HG03196 (cell line): Measurements from ENCODE around the gene DLGAP4.
"Not testable (repeated sequence)": the region's sequence is repeated elsewhere in the genome, so short reads cannot be mapped to it uniquely, and the experiment has no call there.

Experiments used
- ATAC-seq: cut with Tn5 transposase; IDR thresholded peaks from one replicate; pipeline ENCODE4 v1.9.1; 2021; ENCODE audit not compliant: unreplicated experiment

DLGAP4 gene

DNA sequence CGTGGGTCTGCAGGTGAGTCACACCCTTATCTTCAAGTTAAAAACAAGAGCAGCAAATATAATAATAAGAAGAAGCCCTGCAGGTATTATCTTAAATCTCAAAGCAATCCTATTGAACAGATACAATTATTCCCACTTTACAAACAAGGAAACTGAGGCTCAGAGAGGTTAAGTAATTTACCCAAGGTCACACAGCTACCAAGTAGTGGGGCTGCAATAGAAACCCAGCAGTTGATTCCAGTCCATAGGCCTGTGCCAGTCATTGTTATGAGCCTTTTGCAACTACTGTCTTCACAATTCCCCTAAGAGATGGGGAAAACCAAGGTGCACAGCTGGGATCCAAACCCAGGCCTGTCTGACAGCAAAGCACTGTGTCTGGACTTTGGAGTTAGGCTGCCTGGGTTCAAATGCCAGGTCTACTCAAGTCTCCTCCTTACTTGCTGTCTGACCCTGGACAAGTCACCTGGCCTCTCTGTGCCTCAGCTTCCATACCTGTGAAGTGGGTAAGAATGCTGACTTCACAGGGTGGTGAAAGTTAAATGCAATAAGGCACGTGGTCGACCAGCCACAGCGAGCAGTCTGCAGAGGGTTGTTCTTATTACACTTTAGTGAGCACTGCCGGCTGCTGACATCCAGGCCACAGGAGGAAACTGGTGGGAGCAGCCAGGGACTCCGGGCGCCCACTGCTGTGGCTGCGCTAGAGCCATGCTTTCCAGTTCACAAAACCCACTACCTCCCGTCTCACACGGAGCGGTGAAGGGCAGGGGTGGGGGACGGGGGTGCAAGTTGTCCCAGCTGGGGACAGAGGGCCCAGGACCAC, 241.3 kb downstream of the DLGAP4 start:
- no peak for ATAC-seq

DNA sequence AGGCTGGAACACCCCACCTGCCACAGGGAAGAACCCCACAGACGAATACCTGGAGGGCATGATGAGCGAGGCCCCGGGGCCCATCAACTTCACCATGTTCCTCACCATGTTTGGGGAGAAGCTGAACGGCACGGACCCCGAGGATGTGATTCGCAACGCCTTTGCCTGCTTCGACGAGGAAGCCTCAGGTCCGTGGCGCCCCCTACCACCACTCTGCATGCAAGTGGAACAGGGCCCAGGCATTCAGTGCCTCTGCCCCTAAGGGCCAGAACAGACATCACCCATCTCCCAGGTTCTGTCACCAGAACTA, 241.8 kb downstream of the DLGAP4 start:
- ATAC-seq = no peak

DNA sequence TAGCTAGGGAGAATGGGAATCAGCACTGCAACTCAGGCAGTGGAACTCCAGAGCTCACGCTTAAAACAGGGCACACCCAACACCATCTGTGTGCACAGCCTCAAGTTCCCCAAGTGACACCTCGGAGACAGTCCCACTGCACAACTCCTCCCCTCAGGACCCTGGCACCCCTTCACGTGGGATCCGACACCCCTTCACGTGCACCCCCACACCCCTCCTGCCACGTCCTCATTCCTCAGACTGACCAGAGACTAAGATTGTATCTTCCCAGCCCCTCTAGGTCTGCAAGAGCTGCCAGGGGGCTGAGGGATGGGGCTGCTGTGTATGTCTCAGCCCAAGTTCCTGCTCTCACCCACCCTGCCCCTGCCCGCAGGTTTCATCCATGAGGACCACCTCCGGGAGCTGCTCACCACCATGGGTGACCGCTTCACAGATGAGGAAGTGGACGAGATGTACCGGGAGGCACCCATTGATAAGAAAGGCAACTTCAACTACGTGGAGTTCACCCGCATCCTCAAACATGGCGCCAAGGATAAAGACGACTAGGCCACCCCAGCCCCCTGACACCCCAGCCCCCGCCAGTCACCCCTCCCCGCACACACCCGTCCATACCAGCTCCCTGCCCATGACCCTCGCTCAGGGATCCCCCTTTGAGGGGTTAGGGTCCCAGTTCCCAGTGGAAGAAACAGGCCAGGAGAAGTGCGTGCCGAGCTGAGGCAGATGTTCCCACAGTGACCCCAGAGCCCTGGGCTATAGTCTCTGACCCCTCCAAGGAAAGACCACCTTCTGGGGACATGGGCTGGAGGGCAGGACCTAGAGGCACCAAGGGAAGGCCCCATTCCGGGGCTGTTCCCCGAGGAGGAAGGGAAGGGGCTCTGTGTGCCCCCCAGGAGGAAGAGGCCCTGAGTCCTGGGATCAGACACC, 242.8 kb downstream of the DLGAP4 start:
- ATAC-seq = no peak

DNA sequence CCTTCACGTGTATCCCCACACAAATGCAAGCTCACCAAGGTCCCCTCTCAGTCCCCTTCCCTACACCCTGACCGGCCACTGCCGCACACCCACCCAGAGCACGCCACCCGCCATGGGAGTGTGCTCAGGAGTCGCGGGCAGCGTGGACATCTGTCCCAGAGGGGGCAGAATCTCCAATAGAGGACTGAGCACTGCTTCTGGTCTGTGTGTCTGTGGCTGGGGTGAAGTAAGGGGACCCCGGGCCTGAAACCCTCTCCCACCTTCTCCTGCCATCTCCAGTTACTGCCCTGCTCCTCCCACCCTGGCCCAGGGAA, 243.4 kb downstream of the DLGAP4 start:
- no peak for ATAC-seq

DNA sequence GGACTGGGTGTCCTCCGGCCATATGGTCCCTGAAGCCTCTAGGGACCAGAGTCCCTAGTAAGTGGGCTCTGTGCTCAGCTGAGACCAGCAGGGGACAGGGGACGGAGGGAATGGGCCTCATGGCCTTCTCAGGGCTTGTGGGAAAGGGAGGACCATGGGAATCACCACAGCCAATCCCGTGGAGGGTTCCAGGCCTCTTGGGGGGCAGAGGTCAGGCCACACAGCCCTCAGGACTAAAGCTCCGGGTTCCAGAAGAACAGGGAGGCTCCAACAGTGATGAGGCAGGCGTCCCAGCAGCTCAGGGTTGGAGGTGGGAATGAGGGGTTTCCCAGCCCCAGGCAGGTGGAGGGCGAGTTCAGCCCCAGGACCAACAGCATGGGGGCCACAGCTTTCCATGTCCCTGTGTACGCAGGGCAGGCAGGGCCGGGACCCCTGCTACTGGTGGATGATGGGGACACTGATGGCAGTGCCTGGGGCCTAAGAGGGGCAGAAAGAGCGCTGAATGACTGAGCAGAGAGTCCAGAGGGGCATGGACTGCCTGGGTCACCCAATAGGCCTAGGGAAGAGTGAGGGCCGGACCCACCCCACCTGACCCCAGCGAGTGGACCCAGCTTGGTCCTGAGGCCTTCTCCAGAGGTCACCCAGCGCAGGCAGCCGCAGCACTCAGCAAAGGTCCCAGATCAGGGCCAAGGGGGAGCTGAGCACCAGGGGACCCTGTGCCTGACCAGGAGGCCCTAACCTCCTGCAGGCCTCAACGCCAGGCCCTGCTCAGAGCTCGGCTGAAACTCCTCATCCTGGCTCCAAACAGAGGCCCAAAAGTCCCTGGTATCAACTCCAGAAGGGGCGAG, 244.0 kb downstream of the DLGAP4 start:
- ATAC-seq = no peak

DNA sequence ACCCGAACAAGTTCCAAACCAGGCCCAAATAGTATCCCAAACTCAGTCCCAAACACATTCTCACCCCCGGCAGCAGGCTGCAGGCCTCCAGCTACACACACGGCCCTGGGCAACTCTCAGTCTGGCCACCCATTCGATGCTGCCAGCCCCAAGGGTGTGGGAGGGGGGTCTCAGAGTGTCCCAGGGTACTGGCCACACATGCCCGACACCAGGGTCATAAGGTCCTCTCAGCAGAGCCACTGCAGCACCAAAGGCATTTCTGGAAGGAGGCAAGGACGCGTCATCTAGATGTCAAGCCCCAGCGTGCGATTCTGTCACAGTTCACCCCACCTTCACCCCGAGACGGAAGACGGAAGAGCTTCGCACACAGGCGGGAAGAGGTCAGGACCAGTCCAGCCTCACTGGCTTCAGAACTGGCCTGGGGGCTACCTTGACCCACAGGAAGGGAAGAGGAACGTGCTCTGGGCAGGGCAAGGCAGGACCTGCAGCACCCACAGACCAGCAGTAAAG, 244.7 kb downstream of the DLGAP4 start:
- no peak for ATAC-seq

DNA sequence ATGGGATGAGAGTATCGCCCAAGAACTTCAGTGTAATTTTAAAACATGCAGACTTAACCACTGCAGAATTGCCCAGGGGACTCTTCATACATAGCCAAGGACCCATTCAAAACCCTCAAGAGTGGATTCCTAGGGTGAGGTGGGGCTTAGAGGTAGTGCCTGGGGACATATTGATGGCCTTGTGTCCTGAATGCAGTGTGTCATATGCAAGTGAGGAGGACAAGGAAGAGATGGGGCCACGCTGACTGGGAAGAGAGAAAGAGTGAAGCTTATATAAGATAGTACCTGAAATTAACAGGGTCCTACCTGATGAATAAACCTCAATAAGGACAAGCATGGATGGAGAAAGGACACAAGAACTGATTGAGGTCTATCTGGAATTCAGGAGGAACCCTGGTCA, 249.1 kb downstream of the DLGAP4 start:
- no peak for ATAC-seq

DNA sequence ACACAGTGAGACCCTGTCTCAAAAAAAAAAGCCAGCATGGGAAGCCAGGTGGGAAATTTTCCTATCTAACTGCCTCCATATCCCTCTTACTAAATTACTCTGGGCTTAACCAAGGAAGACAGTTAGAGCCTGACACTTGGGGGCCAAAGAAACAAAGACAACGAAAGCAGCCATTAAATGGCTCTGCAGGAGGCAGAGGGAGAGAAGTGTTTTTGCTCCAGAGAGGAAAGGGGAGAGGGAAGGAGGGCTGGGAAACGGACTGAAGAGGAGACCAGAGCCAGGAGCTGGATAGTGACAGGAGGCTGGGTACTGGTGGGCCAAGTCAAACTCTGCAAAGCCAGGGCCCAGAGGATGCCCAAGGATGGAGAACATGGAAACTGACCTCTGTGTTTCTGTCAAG, 256.6 kb downstream of the DLGAP4 start:
- no peak for ATAC-seq

DNA sequence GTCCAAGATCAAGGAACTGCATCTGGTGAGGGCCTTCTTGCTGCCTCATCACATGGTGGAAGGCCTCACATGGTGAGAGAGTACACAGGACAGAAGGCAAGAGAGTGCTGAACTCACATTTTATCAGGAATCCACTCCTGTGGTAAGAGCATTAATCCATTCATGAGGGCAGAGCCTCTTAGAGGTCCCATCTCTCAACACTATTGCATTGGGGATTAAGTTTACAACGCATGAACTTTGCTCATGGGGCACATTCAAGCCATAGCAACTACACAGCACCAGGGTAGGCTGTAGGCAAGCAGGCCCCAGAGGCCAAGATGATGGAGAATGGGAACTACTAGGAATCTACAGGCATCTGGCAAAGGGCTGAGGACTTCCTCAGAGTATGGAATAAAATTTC, 257.2 kb downstream of the DLGAP4 start:
- no peak for ATAC-seq

DNA sequence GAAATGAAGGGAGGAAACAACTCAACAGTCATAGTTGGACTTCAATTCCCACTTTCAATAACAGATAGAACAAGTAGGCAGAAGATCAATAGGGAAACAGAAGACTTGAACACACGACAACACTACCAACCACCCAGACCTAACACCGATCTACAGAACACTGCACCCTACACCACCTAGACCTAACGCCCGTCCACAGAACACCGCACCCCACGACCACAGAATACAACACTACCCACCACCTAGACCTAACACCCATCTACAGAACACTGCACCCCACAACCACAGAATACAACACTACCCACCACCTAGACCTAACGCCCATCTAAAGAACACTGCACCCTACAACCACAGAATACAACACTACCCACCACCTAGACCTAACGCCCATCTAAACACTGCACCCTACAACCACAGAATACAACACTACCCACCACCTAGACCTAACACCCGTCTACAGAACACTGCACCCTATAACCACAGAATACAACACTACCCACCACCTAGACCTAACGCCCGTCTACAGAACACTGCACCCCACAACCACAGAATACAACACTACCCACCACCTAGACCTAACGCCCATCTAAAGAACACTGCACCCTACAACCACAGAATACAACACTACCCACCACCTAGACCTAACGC, 258.1 kb downstream of the DLGAP4 start:
- ATAC-seq = not testable (repeated sequence)

DNA sequence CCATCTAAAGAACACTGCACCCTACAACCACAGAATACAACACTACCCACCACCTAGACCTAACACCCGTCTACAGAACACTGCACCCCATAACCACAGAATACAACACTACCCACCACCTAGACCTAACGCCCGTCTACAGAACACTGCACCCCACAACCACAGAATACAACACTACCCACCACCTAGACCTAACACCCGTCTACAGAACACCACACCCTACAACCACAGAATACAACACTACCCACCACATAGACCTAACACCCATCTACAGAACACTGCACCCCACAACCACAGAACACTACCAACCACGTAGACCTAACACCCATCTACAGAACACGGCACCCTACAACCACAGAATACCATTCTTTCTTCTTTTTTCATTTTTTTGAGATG, 258.6 kb downstream of the DLGAP4 start:
- not testable (repeated sequence) for ATAC-seq

DNA sequence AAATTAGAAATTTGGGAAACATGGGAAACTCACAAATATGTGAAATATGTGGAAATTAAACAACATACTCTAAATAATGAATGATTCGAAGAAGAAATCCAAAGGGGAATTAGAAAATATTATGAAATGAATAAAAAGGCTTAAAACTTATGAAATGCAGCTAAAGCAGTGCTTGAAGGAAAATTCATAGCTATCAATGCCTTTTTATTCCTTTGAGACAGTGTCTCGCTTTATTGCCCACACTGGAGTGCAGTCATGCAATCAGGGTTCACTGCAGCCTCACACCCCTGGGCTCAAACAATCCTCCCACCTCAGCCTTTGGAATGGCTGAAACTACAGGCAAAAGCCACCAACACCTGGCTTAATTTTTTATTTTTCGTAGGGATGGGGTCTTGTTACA, 259.4 kb downstream of the DLGAP4 start:
- no peak for ATAC-seq

DNA sequence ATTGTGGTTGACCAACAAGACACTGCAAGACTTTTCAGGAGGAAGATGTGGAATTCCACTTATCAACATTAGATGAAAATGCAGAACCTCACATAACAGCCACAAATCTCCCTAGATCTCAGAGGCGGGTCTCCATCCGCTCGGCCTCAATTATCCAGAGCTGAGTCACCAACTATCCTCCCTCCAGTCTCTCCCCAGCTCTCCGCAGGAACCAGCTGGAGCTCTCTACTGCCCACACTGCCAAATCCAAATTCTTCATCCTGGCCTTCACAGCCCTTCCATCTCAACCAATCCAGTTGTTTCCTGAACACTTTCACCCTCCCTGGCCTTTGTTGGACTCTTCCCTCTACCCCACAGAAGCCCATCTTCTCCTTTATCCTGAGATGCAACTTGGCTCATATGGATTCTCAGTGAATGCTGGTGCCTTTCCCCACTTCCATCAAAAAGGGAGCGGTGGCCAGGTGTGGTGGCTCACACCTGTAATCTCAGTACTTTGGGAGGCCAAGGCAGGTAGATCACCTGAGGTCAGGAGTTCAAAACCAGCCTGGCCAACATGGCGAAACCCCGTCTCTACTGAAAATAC, 263.8 kb downstream of the DLGAP4 start:
- no peak for ATAC-seq

DNA sequence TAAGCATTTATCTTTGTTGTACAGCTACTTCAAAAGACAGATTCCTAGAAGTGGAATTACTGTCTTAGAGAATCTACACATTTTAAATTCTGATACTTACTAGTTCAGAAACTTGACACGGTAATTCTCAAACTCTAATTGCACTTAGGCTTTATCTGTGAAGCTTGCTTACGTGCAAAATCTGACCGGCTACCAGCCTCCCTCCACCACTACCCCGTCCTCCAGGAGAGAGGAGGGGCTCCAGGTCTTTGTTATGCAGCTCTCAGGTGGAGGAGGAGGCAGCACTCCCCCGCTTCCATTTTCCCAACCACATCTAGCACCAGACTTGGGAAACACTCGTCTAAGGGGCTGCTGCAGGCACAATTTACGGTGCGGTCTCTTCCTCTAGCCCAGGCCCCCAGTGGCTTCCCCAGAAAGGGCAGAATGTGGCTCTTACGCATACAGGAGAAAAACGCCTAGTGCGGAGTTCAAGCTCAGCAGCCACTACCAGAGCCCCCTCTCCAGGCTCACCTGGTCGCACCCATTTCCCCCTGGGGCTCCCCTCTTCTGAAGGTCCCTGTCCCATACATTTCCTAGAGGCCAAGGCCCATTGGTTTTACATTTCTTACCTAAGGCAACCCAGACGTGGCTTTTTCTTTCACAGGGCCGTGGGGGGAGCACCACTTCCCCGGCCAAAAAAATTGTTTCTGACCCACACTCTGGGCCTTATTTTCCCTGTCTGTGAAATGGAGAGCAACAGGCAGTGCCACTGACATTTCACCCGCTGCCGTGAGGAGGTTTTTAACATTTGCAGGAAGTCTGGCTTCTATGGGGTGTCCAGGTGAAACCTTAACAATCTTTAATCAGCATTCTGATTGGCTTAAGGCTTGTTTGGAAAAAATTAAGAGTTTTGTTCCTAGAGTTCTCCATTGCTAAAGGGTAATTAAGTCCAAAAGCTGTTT, 265.7 kb downstream of the DLGAP4 start:
- no peak for ATAC-seq

DNA sequence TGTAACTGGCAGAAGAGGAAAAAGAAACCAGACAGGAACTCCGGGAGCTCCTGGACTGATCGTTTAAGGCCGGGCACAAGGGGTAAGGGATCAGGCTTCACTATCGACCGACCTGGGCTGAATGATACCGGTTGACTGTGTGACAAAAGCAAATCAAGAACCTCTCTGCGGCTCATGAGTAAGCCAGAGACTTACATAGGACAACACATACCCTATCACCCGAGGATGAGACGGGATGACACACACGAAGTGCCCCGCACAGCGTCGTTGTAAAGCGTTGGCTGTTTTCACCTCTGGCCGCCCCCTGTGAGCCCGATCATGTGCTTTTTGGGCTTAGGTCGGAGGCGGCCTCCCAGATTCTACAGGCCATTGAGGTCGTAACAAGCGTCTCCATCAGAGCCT, 266.6 kb downstream of the DLGAP4 start:
- peak; percentile 14 for ATAC-seq

DNA sequence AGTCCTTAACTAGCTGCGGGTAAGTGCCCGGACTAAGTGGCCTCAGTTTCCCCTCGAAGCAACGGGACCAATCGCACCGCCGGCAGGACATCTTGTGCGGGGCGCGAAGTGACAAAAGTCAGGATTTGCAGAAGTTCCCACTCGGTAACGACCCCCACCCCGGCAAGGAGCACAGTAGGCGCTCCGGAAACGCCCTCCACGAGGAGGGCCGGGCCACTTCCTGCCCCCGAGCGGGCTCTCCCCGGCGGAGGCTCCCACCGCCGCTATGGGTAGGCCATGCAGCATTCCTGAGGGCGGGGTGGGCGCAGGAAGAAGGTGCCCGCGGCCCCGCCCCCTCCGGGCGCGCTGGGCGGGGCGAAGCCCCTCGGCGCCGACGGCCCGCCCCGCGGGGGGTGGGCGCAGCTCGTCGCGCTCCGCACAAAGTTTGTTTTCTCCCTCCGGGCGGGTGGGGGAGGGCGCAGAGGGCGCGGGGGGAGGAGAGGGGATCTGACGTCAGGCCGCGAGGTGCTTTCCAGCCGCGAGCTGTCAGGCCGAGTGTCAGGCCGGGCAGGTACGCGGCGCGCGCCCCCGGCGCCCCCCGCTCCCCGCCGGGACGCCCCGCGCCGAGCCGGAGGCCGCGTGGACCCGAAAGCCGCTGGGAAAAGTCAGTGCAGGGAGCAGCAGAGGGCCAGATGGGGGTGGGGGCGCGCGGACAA, 267.1 kb downstream of the DLGAP4 start, which contains the start of gene TGIF2:
TSS of gene TGIF2 (plus strand) at position 495 of the 695 bp plus-strand sequence. CDS start 5,178 bp downstream, outside the sequence.
- ATAC-seq = peak; percentile 64

DNA sequence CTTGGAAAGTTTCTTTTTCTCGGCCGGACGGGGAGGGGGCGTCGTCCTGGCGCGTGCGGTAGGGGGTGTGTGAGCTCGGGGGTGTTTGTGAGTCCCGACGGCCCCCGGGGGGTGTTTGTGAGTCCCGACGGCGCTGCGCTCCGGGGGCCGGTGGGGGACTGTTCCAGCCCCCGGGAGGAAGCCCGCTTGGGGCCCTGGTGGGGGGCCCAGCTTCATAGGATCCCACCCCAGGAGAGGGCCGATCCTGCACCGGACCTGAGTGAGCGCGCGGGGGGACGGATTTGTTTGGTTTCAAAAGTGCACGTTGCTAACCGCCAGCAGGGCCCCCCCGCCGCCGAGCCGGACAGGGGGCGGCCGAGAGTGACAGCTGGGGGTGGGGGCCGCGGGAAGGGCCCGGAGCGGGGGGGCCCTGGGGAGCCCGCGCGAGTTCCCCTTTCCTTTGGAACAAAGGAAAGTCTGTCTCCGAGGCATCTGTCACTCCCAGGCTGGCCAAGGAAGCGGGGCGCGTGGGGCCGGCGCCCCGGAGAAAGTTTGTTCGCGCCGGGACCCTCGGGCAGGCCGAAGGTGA, 267.7 kb downstream of the DLGAP4 start:
- ATAC-seq = no peak
